AG09319 (cell line): ENCODE measurements around the gene GAREM1.

Source experiments
- DNase-seq: peaks from one replicate; pipeline ENCODE4 v3.0.0-alpha.2; 2010; ENCODE audit warnings: low read depth; ENCODE audit errors: extremely low read depth
- CTCF ChIP-seq: IDR thresholded peaks from 2 replicates; pipeline ENCODE4 v1.5.1; 2011; ENCODE audit warnings: low read depth, mild to moderate bottlenecking, inconsistent platforms, low read length, moderate library complexity

GAREM1 gene

GRCh38 chr18:32437100-32437834 lies 33.4 kb downstream of the GAREM1 start:
- no peak for DNase-seq
- TF ChIP-seq CTCF, result no peak

DNA sequence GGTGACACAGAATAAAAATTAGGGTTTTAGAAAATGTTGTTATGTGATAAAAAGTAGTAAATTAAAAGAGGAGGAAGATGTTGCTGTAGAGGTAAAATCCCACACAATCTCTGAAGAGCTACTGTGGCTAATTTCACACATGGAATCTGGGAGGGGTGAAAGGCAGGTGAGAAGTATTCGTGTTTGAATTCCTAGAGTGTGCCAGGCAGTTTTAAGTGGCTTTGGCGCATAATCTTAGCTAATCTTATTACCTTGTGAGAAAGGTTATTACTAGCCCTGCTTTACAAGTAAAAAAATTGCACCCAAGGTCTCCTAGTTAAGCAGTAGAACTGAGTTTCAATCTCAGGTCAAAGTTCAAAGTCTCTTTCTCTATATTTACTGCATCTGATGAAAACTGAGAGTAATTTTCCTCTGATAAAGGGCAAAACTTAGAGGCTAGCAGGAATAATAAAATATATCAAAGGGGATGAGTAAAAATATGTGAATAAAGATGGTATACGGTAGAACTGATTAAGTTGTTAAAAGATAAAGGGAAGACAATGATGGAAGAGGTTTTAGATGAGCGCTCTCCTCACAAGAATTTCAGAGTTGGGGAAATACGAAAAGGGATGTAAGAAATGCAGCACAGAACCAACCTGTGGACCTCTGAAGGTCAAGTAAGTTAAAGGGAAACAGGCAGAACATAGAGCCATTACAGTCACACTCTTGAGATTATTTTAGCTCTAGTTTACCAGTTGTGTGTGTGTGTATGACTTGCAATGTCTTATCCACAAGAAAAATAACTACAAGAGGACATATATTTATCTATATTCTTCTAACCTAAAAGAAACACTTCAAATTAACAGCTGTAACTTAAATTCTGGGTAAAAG lies 34.8 kb downstream of the GAREM1 start:
- DNase-seq, result no peak
- TF ChIP-seq CTCF, result no peak

GRCh38 chr18:32431753-32432152 lies 38.9 kb downstream of the GAREM1 start:
- TF ChIP-seq CTCF, result no peak
- no peak for DNase-seq

- TF ChIP-seq CTCF, result no peak
- no peak for DNase-seq
Measured at GRCh38 chr18:32429402-32429801, 41.3 kb downstream of the GAREM1 start.

- DNase-seq, result no peak
- TF ChIP-seq CTCF, result no peak
Measured at GRCh38 chr18:32427084-32427900, 43.4 kb downstream of the GAREM1 start.

GRCh38 chr18:32425466-32425865 lies 45.2 kb downstream of the GAREM1 start:
- DNase-seq, result no peak
- no peak for TF ChIP-seq CTCF

GRCh38 chr18:32424696-32425095 lies 46.0 kb downstream of the GAREM1 start:
- TF ChIP-seq CTCF, result no peak
- no peak for DNase-seq
